Stimulated activated effector memory CD8-positive, alpha-beta T cell treated with anti-CD3 and anti-CD28 coated beads, Interleukin-12 subunit alpha, Interleukin-12 subunit beta, amount 100 ng/mL, for 72 hours (primary cell): ENCODE measurements around the gene KMT5B.
"Not testable (repeated sequence)": the region's sequence is repeated elsewhere in the genome, so short reads cannot be mapped to it uniquely, and the experiment has no call there.

ENCODE experiments used
- ATAC-seq: fragments of 150-1000 bp; cut with Tn5 transposase; 2 replicates; pipeline ENCODE4 v1.10.0; 2021
- DNase-seq, 2 donors: peaks; one replicate each; pipeline ENCODE4 v3.0.0; 2021 to 2022; ENCODE audit warnings: low spot score in 2 of 2
- H3K27ac Mint-ChIP-seq: one replicate; pipeline ENCODE4 v1.8.0; 2022; ENCODE audit warnings: mild to moderate bottlenecking, mixed read lengths
- H3K36me3 Mint-ChIP-seq: one replicate; pipeline ENCODE4 v1.8.0; 2022; ENCODE audit warnings: mild to moderate bottlenecking, mixed read lengths
- H3K4me1 Mint-ChIP-seq: one replicate; pipeline ENCODE4 v1.8.0; 2022; ENCODE audit warnings: mixed read lengths
- H3K4me3 Mint-ChIP-seq: one replicate; pipeline ENCODE4 v1.8.0; 2022; ENCODE audit warnings: mild to moderate bottlenecking, mixed read lengths
- H3K9me3 Mint-ChIP-seq: one replicate; pipeline ENCODE4 v1.8.0; 2022; ENCODE audit warnings: mixed read lengths

The KMT5B gene

DNA sequence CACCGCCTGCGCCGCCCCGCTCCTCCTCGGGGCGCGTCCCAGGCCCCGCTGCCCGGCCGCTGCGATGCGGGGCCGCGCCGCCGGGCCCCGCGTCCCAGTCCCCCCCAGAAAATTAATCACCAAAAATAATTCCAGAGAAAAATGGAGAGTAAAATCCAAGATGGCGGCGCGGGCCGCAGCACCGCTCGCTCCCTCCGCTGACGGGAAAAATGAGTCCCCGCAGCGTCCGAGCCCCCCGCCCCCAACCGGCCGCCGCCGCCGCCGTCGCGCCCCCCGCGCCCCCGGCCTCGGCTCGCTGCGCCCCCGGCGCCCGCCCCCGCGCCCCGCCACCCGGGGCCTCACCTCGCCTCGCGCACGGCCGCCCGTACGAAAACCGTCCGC is at the start of gene KMT5B:
KMT5B (minus strand) TSS at position 162 of the 381 bp plus-strand sequence. CDS start 23,220 bp downstream, outside the sequence.
- ATAC-seq = peak; percentile 1
- Mint-ChIP-seq H3K4me1 (peaks cover 47% of the 10 kb centered on the region), H3K4me3 (peak within 1 kb of the TSS; percentile 88), H3K9me3 (no peaks in the 10 kb centered on the region), H3K36me3 (peaks cover 33% of the 10 kb centered on the region), H3K27ac (peak within 1 kb of the TSS; percentile 92)
- DNase-seq = no peak

DNA sequence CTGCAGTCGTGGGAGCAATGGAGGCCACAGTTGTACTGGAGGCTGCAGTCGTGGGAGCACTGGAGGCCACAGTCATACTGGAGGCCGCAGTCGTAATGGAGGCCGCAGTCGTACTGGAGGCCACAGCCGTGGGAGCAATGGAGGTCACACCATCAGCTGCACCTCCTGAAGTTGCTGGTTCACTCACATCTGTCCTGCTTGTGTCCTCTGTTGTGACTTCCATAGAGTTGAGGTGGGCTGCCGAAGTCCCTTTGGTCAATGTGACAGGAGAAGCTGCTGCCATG is 49.4 kb upstream of the KMT5B start:
- ATAC-seq = no peak
- Mint-ChIP-seq H3K36me3 (peaks cover 49% of the 10 kb centered on the region), H3K4me1 (peaks cover 20% of the 10 kb centered on the region), H3K27ac (no peak overlapping the region), H3K4me3 (no peak overlapping the region), H3K9me3 (no peaks in the 10 kb centered on the region)
- no peak for DNase-seq

DNA sequence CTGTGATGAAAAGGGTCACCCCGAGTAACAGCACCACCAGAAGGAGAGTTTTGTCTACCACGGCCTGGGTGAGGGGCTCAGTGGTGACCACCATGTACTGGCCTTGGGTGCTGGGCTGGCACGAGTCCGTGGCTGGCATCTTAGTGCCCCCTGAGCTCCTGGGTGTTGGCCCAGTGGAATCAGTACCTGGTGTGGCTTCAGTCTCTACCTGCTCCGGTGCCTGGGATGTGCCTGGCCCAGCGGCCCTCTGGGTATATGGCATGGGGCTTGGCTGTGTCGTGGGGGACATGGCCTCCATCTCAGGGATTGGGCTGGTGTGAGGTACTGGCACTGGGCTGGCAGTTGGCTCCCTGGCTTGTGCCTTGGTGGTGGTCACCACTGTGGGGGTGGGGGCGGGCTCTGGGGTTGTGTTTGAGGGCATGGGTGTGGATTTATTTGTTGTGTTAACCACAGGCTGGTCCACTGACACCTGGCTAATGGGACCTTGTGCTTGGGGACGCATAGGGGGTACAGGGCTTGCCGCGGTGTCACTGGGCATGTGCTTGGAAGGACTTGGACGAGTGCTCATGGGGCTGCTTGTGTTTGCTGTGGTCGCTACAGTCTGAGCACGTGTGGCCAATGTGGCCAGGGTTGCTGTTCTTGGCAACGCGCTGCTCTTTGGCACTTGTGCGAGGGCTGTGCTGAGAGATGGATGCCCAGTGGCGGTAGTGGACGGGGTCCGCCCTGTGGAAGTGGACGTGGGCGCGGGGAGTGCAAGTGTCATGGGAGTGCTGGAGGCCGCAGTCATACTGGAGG is 48.9 kb upstream of the KMT5B start:
- Mint-ChIP-seq H3K27ac (no peak overlapping the region), H3K9me3 (no peaks in the 10 kb centered on the region), H3K4me3 (no peak overlapping the region), H3K36me3 (peaks cover 44% of the 10 kb centered on the region), H3K4me1 (peaks cover 22% of the 10 kb centered on the region)
- ATAC-seq = no peak
- DNase-seq = no peak

DNA sequence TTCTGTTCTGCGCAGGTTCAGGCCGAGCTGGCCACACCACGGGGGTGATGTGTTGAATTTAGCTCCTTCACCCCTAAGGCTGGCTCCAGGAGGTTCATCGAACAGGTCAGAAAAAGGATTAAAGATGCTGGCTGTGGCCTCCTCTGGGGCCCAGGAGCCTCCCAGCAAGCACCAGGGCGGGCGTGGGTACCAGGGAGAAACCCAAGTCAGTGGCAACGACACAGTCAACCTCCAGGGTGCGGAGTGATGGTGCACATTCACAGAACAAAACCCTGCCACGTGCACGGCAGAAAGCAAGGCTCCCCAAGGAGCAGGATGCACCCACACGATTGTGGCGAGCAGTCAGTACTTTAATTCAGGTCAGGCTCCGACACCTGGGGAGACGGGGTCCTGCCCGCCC is 47.9 kb upstream of the KMT5B start:
- Mint-ChIP-seq H3K9me3 (no peaks in the 10 kb centered on the region), H3K27ac (no peak overlapping the region), H3K4me1 (peaks cover 22% of the 10 kb centered on the region), H3K36me3 (peaks cover 37% of the 10 kb centered on the region), H3K4me3 (no peak overlapping the region)
- DNase-seq (no peak), ATAC-seq (no peak)

DNA sequence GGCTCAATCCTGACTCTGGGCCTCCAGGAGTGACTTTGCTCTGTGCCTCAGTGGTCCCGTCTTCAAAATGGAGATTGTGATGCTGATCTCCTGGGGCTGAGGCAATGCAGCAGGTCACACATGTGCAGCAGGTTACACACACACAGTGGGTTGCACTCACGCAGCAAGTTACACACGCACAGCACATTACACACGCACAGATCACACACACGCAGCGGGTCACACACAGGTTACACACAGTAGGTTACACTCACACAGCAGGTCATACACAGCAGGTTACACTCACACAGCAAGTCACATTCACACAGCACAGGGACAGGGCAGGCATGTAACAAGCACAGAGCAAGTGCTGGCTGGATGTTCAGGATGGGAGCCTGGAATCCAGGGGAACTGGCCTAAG is 47.4 kb upstream of the KMT5B start:
- peaks cover 22% of the 10 kb centered on the region for H3K4me1 Mint-ChIP-seq
- no peak overlapping the region for H3K4me3 Mint-ChIP-seq
- H3K36me3 Mint-ChIP-seq = peaks cover 37% of the 10 kb centered on the region

GRCh38 chr11:68259122-68259959 is 46.2 kb upstream of the KMT5B start:
- no peak overlapping the region for H3K4me3 Mint-ChIP-seq
- ATAC-seq = no peak

More for the DNA sequence above, 47.4 kb upstream of the KMT5B start:
- Mint-ChIP-seq H3K27ac (no peak overlapping the region), H3K9me3 (no peaks in the 10 kb centered on the region)
- no peak for DNase-seq
- no peak for ATAC-seq

DNA sequence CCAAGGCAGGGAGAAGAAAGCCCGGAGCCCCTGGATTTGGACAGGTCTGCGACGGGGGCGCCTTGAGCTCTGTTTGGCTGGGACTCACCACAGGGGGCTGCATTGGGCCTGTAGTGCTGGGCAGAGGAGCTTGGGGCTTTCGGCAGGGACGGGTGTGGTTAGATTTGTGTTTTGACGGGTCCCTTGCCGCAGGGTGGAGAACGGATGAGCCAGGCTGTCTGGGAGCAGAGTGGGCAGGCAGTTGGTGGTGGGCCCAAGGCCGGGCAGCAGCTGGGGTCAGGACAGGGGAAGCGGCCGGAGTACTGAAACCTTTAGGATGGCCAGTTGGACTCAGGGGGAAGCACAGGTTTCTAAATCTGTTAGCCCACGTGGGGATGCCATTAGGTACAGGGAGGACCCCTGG is 45.3 kb upstream of the KMT5B start:
- ATAC-seq (no peak), DNase-seq (no peak)
- Mint-ChIP-seq H3K36me3 (peaks cover 26% of the 10 kb centered on the region), H3K4me3 (no peak overlapping the region), H3K27ac (peak overlapping the region; percentile 43), H3K4me1 (peaks cover 14% of the 10 kb centered on the region), H3K9me3 (no peaks in the 10 kb centered on the region)

More at GRCh38 chr11:68259122-68259959, 46.2 kb upstream of the KMT5B start:
- Mint-ChIP-seq H3K4me1 (peaks cover 14% of the 10 kb centered on the region), H3K27ac (peak overlapping the region; percentile 43), H3K36me3 (peaks cover 30% of the 10 kb centered on the region), H3K9me3 (no peaks in the 10 kb centered on the region)
- no peak for DNase-seq

- H3K9me3 Mint-ChIP-seq = no peaks in the 10 kb centered on the region
- peaks cover 14% of the 10 kb centered on the region for H3K4me1 Mint-ChIP-seq
- DNase-seq = peak; percentile 93 to 96
- H3K27ac Mint-ChIP-seq = peak overlapping the region; percentile 43
- peak; percentile 89 for ATAC-seq
- peaks cover 19% of the 10 kb centered on the region for H3K36me3 Mint-ChIP-seq
- no peak overlapping the region for H3K4me3 Mint-ChIP-seq
Measured at GRCh38 chr11:68257477-68258362, 44.6 kb upstream of the KMT5B start.

DNA sequence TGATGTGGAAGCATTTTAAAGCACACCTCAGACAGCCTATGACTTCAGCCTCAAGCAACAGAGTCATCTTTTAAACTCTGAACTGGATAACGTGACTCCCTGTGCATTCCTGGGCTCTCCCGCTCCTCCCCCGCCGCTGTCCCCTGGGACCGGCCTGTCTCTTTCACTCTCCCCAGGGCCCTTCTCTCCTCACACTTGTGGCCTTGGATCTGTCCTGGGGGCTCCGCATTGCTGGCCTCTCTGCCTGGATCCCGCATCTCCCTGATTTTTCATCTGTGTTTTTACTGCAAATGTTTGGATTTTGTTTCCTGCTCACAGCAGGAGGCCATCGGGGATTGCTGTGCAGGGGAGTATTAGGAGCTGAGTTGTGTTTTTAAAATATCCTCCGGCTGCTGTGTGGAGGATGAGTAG is 43.2 kb upstream of the KMT5B start:
- no peak overlapping the region for H3K4me3 Mint-ChIP-seq
- DNase-seq (no peak), ATAC-seq (no peak)
- no peaks in the 10 kb centered on the region for H3K9me3 Mint-ChIP-seq
- H3K27ac Mint-ChIP-seq = peak overlapping the region; percentile 43
- H3K36me3 Mint-ChIP-seq = peaks cover 6% of the 10 kb centered on the region
- H3K4me1 Mint-ChIP-seq = peaks cover 9% of the 10 kb centered on the region

DNA sequence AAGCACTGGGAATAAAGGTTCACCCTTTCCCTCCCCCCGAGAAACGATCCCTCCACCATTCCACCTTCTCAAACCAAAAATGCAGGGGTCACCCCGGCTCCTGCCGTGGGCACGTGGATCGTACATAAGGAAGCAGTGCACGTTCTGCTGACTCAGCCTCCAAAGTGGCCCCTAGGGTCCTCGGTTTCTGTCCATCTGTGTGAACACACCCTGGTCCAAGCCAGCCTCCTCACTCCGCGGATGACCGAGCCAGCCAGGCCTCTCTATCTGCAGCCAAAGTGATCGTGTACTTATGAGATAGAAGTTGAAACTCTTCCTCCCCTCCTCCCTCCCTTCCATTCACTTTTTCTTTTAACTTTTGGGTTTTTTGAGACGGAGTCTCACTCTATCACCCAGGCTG is 42.4 kb upstream of the KMT5B start:
- Mint-ChIP-seq H3K27ac (no peak overlapping the region), H3K4me3 (no peak overlapping the region), H3K9me3 (no peaks in the 10 kb centered on the region), H3K4me1 (peaks cover 9% of the 10 kb centered on the region), H3K36me3 (peaks cover 4% of the 10 kb centered on the region)
- no peak for DNase-seq
- ATAC-seq = no peak

DNA sequence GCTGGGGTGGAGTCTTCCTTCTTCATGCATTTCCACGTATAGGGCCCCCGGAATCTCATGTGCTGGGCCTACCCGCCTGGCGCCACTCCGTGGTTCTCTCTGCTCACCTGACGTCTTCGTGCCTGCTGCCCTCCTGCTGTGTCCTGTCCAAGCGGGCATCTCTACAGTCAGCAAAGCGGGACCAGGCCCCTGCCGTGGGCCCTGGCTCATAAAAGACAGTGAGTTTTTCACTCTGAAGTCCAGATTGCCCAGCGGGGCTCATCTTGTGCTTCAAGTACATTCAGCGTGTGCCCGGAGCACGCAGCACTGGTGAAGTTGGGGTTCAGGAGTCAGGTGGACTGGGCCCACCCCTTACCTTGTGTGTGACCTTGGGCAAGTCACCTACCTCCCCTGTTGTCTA is 41.3 kb upstream of the KMT5B start:
- H3K36me3 Mint-ChIP-seq = no peaks in the 10 kb centered on the region
- H3K4me1 Mint-ChIP-seq = peaks cover 9% of the 10 kb centered on the region
- ATAC-seq = no peak
- peaks cover 2% of the 10 kb centered on the region for H3K9me3 Mint-ChIP-seq
- no peak for DNase-seq
- H3K27ac Mint-ChIP-seq = no peak overlapping the region
- no peak overlapping the region for H3K4me3 Mint-ChIP-seq

DNA sequence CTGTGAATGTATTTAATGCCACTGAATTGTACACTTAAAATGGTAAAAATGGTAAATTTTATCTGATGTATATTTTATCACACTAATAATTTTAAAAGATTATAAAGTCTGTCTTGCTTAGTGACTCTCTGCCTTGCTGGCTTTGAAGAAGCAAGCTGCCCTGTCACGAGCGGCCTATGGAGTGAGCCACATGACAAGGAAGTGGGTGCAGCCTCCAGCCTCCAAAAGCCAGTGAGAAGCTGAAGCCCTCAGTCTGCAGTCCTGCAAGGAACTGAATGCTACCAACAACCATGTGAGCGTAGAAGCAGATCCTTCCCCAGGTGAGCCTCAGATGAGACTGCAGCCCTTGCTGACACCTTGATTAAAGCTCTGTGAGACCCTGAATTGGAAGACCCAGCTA is 38.7 kb upstream of the KMT5B start:
- H3K27ac Mint-ChIP-seq = no peak overlapping the region
- no peaks in the 10 kb centered on the region for H3K4me1 Mint-ChIP-seq
- H3K9me3 Mint-ChIP-seq = peaks cover 2% of the 10 kb centered on the region
- DNase-seq = no peak
- ATAC-seq = no peak
- no peak overlapping the region for H3K4me3 Mint-ChIP-seq
- no peaks in the 10 kb centered on the region for H3K36me3 Mint-ChIP-seq

- H3K4me3 Mint-ChIP-seq, H3K27ac Mint-ChIP-seq, ATAC-seq, H3K9me3 Mint-ChIP-seq, H3K4me1 Mint-ChIP-seq, H3K36me3 Mint-ChIP-seq, DNase-seq: not testable (repeated sequence)
Measured at GRCh38 chr11:68244912-68245311, 31.8 kb upstream of the KMT5B start.

- not testable (repeated sequence) for ATAC-seq, H3K36me3 Mint-ChIP-seq, H3K27ac Mint-ChIP-seq, H3K9me3 Mint-ChIP-seq, H3K4me3 Mint-ChIP-seq, H3K4me1 Mint-ChIP-seq, DNase-seq
Measured at GRCh38 chr11:68243847-68244246, 30.8 kb upstream of the KMT5B start.

DNA sequence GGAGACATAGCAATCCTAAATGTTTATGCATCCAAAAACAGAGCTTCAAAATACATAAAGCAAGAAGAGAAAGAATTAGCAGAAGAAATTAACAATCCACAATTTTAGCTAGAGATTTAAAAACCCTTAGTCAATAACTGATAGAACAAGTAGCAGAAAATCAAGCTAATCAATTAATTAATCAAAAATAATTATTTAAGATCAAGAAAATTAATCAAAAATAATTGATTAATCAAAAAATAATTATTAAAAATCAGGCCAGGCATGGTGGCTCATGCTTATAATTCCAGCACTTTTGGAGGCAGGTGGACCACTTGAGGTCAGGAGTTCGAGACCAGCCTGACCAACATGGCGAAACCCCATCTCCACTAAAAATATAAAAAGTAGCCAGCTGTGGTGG is 29.5 kb upstream of the KMT5B start:
- no peaks in the 10 kb centered on the region for H3K9me3 Mint-ChIP-seq
- no peaks in the 10 kb centered on the region for H3K36me3 Mint-ChIP-seq
- no peak overlapping the region for H3K27ac Mint-ChIP-seq
- no peak overlapping the region for H3K4me3 Mint-ChIP-seq
- no peak for DNase-seq
- H3K4me1 Mint-ChIP-seq = no peaks in the 10 kb centered on the region
- ATAC-seq = no peak
